Prostate gland (tissue), 2 donors: ENCODE data around the gene HELQ.

Experiments used
- CTCF ChIP-seq, 4 experiments: fragments of 200-600 bp in 2 of 4; fragments of 450-650 bp in 2 of 4; sonication (generic) in 2 of 4; IDR thresholded peaks; 1 replicate in 3 of 4; 2 replicates in 1 of 4; pipeline ENCODE4 v1.5.1; 2016 to 2019; ENCODE audit warnings: antibody characterized with exemption in 4 of 4, mild to moderate bottlenecking in 2 of 4, moderate library complexity in 2 of 4
- POLR2A ChIP-seq: fragments of 450-650 bp; IDR thresholded peaks from one replicate; pipeline ENCODE4 v1.6.1; 2016; ENCODE audit warnings: antibody characterized with exemption, mild to moderate bottlenecking
- POLR2AphosphoS5 ChIP-seq: sonication (generic); formaldehyde crosslinking; IDR thresholded peaks from one replicate; pipeline ENCODE4 v1.6.1; 2017; ENCODE audit warnings: antibody characterized with exemption

GRCh38 chr4:83381173-83381572 is 74.5 kb downstream of the HELQ start:
- TF ChIP-seq POLR2AphosphoS5: no peak
- no peak for TF ChIP-seq POLR2A
- no peak for TF ChIP-seq CTCF (IDR thresholded peaks at IDR 0.05)
